B cell (primary cell): ENCODE measurements around the gene ADGRD2.

Source experiments
- EZH2 ChIP-seq: IDR thresholded peaks from 2 replicates; pipeline ENCODE4 v1.6.1; 2012; ENCODE audit warnings: borderline replicate concordance, low read depth, mild to moderate bottlenecking, moderate library complexity, low read length; ENCODE audit not compliant: insufficient read depth, poor library complexity, severe bottlenecking
- TF ChIP-seq, protein P1 (sequence below): fragments of 200-600 bp; IDR thresholded peaks from one replicate; pipeline ENCODE4 v1.8.0; 2022; ENCODE audit warnings: antibody characterized with exemption, mild to moderate bottlenecking

DNA sequence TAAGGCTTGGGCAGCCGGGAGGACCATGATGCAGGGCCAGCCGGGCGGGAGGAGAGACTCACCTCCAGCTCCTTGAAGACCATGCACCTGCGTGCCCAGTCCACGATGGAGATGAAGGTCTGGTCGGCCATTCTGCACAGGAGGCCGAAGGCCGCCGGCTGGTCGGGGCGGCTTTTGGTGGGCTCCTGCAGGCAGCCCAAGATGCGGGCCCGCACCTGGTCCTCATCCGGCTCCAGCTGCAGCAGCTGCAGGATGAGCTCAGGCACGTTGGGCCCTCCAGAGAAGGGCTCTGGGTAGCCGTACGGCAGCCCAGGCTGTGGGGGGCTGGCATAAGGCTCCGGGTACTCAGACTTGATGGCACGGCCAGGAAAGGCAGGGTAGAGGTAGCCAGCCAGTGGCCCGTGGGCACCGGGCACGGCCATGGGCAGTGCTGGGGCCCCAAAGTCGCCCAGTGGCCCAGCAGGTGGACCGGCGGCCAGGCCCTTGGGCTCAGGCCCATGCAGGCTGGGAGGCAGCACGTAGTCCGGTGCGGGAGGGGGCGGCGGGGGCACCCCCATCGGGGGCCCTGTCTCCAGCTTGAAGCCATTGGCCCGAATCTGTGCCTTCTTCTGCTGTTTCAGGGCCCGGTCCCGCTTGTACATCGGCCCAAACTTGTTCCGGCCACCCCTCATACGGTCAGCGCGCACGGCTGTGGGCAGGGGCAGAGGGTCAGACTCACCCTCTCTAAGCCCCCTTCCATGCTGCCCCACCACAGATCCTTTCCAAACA is 50.0 kb downstream of the ADGRD2 start:
- TF ChIP-seq, protein P1, sequence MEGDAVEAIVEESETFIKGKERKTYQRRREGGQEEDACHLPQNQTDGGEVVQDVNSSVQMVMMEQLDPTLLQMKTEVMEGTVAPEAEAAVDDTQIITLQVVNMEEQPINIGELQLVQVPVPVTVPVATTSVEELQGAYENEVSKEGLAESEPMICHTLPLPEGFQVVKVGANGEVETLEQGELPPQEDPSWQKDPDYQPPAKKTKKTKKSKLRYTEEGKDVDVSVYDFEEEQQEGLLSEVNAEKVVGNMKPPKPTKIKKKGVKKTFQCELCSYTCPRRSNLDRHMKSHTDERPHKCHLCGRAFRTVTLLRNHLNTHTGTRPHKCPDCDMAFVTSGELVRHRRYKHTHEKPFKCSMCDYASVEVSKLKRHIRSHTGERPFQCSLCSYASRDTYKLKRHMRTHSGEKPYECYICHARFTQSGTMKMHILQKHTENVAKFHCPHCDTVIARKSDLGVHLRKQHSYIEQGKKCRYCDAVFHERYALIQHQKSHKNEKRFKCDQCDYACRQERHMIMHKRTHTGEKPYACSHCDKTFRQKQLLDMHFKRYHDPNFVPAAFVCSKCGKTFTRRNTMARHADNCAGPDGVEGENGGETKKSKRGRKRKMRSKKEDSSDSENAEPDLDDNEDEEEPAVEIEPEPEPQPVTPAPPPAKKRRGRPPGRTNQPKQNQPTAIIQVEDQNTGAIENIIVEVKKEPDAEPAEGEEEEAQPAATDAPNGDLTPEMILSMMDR: no peak
- no peak for TF ChIP-seq EZH2
